ENCODE data around the gene BDKRB2.

DNA sequence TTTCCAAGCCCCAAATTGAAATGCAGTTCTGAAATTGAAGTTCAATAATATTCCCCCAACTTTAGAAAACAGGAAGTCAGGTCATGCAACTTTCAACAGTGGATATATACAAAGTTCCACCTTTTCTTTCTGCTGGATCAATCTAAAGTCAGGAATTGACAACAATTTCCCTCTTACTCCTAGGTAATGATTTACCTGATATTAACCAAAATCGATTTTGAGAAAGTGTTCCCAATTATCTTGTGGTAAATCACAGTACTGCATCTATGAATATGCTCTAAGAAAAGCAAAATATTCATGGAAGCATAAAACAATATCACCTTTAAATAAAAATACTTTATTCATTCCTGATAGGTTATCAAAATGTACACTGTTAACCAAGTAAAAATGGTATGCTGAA is 79.8 kb downstream of the BDKRB2 start:
- TF ChIP-seq EZH2 (IDR thresholded peaks at IDR 0.05; ENCODE audit: insufficient read depth, poor library complexity, severe bottlenecking) (no peak), EZH2phosphoT487 (IDR thresholded peaks at IDR 0.05; ENCODE audit: insufficient read depth, low read depth) (no peak)

Measured in GM23248 (cell line).